ENCODE measurements around the gene UBXN1. TPM values are rescaled to one million over a fixed set of nuclear protein-coding genes. Genes with fewer than 3 reads are reported as not detected.

Gene UBXN1
- total RNA-seq, 4 donors from 2014 or later = 135 to 196 (median 167) TPM

- DNase-seq (ENCODE audit: low spot score) (no peak), ATAC-seq (ENCODE audit: low FRiP score) (no peak)
- no peak for TF ChIP-seq CTCF (IDR thresholded peaks at IDR 0.05)
These were observed 46.8 kb upstream of the UBXN1 start for GRCh38 chr11:62725646-62726045.

GRCh38 chr11:62724171-62724570 is 45.3 kb upstream of the UBXN1 start:
- no peak for TF ChIP-seq CTCF (IDR thresholded peaks at IDR 0.05)
- no peak for DNase-seq (ENCODE audit: low spot score)
- no peak for ATAC-seq (ENCODE audit: low FRiP score)

GRCh38 chr11:62721994-62722393 is 43.1 kb upstream of the UBXN1 start:
- ATAC-seq (ENCODE audit: low FRiP score) (no peak), DNase-seq (ENCODE audit: low spot score) (no peak)
- TF ChIP-seq CTCF (IDR thresholded peaks at IDR 0.05) = no peak

GRCh38 chr11:62719302-62719978 is 40.6 kb upstream of the UBXN1 start:
- ATAC-seq (ENCODE audit: low FRiP score) (no peak), DNase-seq (ENCODE audit: low spot score) (no peak)
- no peak for TF ChIP-seq CTCF (IDR thresholded peaks at IDR 0.05)

- DNase-seq (ENCODE audit: low spot score) (no peak), ATAC-seq (ENCODE audit: low FRiP score) (no peak)
- TF ChIP-seq CTCF (IDR thresholded peaks at IDR 0.05) = no peak
These were observed 37.9 kb upstream of the UBXN1 start for GRCh38 chr11:62716816-62717215.

GRCh38 chr11:62716206-62716605 is 37.3 kb upstream of the UBXN1 start:
- ATAC-seq (ENCODE audit: low FRiP score) (no peak), DNase-seq (ENCODE audit: low spot score) (no peak)
- TF ChIP-seq CTCF (IDR thresholded peaks at IDR 0.05) = no peak

Measured in omental fat pad (tissue), 4 donors.